ENCODE results near the gene WDFY3.
"Not testable (repeated sequence)": the region's sequence is repeated elsewhere in the genome, so short reads cannot be mapped to it uniquely, and the experiment has no call there.

WDFY3 gene

DNA sequence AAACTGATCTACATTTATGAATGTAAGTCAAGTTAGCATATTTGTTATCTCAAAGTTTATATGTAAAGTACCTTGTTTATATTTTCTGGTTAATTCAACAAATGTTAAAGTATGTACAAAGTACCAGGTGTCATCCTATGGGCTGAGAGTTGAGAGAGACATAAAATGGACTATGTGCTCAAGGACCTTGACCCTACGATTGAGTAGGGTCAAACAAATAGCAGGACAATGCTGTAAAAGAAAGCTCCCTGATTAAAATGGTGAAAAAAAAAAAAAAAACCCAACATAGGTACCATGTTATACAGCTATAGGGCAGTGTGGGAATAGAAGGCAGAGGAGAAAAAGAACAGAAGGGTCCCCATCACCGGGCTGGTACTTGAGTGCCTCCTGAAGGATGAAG, 260.2 kb downstream of the WDFY3 start:
- no peak for TF ChIP-seq POLR2A (IDR thresholded peaks at IDR 0.05; ENCODE audit: low read depth, low read length)
- DNase-seq (ENCODE audit: insufficient read length, low spot score): no peak

DNA sequence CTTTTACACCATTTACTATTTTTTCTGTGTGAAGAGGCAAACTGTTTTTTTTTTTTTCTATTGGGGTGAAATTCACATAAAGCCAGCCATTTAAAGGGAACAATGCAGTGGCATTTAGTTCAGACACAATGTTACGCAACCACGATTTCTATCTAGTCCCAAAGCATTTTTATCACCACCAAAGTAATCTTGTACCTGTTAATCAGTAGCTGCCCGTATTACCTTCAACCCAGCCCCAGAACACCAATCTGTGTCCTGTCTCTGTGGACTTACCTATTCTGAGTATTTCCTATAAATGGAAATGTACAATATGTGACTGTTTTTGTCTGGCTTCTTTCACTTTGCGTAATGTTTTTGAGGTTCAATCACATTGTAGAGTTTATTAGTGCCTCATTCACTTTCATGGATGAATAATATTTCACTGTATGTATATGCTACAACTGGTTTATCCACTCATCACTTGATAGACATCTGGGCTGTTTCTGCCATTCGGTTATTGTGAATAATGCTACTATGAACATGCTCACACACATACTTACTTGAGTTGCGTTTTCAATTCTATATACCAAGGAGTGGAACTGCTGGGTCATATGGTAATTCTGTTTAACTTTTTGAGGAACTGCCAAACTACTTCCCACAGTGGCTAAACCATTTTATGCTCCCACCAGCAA, 267.4 kb downstream of the WDFY3 start:
- FAIRE-seq (no peak), DNase-seq (ENCODE audit: insufficient read length, low spot score) (no peak)
- TF ChIP-seq POLR2A (IDR thresholded peaks at IDR 0.05; ENCODE audit: low read depth, low read length): no peak

More for the DNA sequence above, 260.2 kb downstream of the WDFY3 start:
- no peak for FAIRE-seq

DNA sequence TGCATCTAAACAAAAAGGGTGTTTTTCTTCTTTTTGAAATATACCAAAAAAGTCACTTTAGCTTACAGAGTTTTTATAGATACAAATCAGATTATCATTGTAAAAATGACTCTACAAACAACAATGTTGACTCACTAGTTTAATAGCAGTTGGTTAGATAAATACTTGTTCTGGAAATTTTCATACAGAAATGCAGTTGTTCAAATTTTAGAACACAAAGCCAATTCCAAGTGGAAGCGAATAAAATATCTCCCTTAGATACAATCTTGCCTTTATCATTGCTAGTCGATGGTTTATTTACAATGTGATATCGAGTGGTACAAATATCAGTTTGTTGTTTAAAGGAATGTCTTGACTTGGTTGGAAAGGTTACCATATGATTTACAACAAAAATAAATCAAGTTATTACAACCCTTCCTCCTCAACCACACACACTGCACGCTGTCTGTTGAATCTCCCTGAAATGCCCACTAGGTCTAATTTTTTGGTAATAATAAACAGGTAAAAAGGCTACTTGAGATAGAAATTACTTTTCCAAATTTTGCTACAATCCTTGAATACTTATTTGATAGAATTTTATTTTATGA, 268.8 kb downstream of the WDFY3 start:
- DNase-seq (ENCODE audit: insufficient read length, low spot score) (no peak), FAIRE-seq (no peak)
- TF ChIP-seq POLR2A (IDR thresholded peaks at IDR 0.05; ENCODE audit: low read depth, low read length): no peak

DNA sequence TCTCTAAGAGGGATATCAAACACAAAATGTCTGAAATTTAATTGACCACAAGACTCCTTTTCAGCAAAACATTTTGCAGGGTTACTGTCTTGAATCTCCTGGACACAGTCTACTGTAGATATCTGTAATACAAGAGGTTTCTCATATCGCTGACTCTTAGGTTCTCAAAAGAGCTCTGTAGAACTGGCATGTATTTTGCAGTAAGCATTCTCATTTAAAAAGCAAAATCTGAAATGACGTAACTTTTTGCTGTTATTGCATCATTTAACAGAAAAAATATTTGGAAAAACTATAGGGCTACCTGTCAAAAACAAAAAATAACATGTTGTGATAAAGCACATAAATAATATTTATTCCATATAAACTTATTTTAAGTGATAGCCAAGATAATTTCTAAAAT, 269.3 kb downstream of the WDFY3 start:
- DNase-seq (ENCODE audit: insufficient read length, low spot score) (no peak), FAIRE-seq (no peak)
- no peak for TF ChIP-seq POLR2A (IDR thresholded peaks at IDR 0.05; ENCODE audit: low read depth, low read length)

DNA sequence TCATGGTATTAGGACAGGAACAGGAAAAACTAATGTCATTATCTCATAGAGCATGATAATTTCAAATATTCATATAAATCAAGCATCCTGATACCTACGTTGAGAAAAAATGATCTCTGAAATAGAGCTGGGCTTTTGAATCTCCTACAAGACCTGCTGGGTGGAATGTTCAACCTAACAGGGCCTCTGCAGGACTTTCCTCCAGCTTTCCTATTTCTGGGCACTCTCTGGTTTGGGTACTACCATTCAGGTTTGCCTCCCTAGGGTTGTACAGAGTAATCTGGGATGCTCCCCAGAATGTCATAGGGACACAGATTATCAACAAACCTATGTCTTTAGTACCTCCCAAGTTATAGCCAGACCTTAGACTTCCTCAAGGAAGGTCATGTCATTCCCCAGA, 274.7 kb downstream of the WDFY3 start:
- FAIRE-seq (no peak), DNase-seq (ENCODE audit: insufficient read length, low spot score) (no peak)
- TF ChIP-seq POLR2A (IDR thresholded peaks at IDR 0.05; ENCODE audit: low read depth, low read length): no peak

DNA sequence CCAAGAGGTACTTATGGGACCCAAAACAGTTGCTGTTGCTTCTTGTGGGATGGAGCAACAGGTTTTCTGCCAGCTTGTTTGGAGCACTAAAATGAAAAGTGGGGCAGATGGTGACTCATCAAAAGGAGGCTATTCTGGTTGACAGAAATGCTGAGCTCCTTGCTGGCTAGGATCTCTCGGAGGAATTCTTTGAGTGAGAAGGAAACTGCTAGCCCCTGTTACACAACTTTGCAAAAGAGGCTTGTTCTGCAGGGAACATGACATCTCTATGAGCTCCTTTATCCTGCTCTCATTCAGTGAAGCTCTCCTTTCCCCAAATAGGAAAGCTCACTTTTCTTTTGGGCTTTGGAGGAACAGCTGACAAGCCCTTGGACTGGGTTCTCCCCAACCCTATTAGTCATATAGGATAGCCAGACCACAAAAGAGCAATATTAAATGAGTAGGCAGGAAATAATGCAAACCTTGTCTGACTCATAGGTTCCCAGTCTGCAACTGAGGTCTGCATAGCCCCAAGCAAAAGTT, 275.3 kb downstream of the WDFY3 start:
- peak; percentile 66 for FAIRE-seq
- DNase-seq (ENCODE audit: insufficient read length, low spot score): peak; percentile 38
- no peak for TF ChIP-seq POLR2A (IDR thresholded peaks at IDR 0.05; ENCODE audit: low read depth, low read length)

DNA sequence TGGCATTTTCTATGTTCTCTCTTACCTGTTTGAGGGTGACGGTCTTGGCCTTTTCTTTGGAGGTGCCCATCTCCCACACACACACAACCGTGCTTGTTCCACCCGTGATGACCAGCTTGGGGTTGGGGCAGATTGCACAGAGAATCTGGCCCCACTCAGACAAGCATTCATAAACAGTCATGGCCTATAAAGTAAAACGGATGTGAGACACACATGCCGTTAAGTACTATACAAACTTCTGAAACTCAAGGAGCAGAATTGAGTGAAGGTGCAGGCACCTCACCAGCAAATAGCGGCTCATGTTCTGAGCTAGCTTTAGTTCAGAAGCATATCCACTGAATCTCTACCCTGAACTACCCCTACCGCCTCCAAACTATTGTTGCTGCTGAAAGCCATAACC, 276.0 kb downstream of the WDFY3 start:
- DNase-seq (ENCODE audit: insufficient read length, low spot score) (no peak), FAIRE-seq (no peak)
- no peak for TF ChIP-seq POLR2A (IDR thresholded peaks at IDR 0.05; ENCODE audit: low read depth, low read length)

DNA sequence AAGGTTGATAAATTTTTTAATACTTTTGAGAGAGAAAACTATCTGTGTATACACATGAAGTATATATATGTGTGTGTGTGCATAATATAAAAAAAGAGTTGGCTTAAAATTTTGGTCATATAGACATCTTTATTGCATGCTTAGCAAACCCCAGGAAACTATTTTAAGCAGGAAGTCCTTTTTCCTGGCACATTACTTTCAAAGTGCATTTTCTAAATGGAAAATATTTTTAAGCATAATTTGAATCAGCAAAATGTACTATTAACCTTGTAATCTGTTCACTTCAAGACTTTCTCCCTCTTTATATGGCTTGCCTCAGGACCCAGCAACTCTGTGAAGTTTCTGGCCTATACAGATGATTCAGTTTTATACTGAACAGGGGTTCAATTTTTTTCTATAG, 277.3 kb downstream of the WDFY3 start:
- FAIRE-seq: no peak
- TF ChIP-seq POLR2A (IDR thresholded peaks at IDR 0.05; ENCODE audit: low read depth, low read length): no peak
- no peak for DNase-seq (ENCODE audit: insufficient read length, low spot score)

DNA sequence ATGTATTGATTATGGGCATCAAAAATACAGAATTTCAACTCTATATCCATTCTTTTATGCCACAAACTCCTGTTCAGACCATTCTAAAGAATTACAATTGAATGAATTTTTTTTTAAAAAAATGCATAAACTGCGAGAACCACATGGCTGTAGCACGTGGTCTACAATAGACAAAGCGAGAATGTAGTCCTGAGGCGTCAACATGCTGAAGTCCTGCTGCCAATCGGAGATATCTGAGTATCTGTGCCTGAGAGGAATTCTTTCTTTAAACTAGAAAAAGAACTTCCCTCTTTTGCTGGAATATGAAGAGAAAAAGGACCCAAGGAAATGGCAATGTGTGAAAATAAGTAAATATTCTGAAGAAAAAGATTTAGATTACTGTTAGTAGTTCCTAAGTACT, 277.9 kb downstream of the WDFY3 start:
- DNase-seq (ENCODE audit: insufficient read length, low spot score): no peak
- FAIRE-seq: no peak
- no peak for TF ChIP-seq POLR2A (IDR thresholded peaks at IDR 0.05; ENCODE audit: low read depth, low read length)

DNA sequence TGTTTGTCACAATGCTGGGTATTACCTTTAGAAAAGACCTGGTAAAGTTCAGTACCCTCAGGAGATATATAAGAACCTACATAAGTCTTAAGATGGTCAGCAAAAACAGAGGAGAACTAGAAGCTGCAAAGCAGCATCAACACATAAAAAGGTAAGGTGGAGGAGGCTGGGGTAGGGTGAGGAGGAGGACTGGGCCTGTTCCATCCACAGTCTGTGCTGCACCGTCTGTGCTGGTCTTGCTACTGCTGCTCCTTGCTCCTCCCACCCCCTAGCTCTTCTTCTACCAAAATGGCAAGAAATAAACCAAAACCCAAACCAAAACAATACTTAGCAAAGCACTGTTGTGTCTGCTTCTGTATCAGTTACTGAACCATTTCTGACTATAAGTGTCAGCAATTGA, 281.4 kb downstream of the WDFY3 start:
- FAIRE-seq: no peak
- no peak for DNase-seq (ENCODE audit: insufficient read length, low spot score)
- no peak for TF ChIP-seq POLR2A (IDR thresholded peaks at IDR 0.05; ENCODE audit: low read depth, low read length)

DNA sequence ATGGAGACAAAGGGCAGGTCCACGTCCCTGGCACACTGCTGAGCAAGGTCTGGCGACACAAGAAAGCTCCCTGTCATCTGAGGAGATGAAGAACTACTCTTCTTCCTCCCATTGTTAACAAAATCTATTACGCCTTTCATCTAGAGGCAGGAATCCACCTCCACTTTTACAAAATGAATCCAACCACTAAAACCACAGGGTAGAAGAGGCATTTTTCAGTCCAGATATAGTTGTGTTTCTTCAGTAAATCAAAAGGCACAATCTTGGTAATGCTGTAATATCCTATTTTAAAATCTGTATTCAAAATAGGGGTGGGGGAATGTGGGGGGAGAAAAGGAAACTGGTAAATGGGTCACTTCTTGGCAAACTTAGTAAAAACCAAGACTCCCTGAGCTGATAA, 282.1 kb downstream of the WDFY3 start:
- FAIRE-seq (no peak), DNase-seq (ENCODE audit: insufficient read length, low spot score) (no peak)
- TF ChIP-seq POLR2A (IDR thresholded peaks at IDR 0.05; ENCODE audit: low read depth, low read length): no peak

DNA sequence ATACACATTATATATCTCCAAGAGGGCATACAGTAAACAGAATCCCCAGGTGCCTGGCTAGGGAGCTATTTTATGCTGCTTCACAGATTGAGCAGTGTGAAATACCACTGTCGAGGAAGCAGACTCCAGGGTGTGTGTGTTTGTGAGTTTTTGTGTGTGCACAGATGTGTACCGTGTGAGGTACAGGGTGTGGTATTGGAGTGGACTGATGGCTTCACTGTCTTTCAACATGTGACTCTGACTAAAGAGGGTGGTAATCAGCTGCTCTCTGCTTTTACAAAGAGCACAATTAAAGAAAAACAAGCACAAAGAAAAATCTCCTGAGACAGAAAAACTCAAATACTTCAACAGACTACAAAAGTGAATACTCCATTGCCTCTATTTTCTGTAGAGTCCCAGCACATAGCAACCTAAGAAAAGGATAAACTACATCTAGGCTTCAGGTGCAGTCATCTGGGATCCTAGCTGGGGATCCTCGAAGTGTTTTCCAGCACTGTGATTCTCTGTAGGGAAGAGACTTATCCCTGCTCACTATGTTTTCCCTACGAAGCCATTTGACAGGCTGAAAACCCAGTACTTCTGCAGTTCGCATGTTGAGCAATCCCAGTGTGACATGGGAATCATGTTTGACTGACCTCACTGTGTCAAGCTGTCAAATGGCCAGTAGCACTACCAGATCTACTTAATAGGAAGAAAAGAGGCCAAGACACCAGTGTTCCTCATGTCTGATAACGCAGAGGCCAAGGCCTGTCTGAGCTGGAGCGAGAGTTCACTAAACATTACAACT, 283.2 kb downstream of the WDFY3 start:
- DNase-seq (ENCODE audit: insufficient read length, low spot score) (no peak), FAIRE-seq (no peak)
- TF ChIP-seq POLR2A (IDR thresholded peaks at IDR 0.05; ENCODE audit: low read depth, low read length): no peak

DNA sequence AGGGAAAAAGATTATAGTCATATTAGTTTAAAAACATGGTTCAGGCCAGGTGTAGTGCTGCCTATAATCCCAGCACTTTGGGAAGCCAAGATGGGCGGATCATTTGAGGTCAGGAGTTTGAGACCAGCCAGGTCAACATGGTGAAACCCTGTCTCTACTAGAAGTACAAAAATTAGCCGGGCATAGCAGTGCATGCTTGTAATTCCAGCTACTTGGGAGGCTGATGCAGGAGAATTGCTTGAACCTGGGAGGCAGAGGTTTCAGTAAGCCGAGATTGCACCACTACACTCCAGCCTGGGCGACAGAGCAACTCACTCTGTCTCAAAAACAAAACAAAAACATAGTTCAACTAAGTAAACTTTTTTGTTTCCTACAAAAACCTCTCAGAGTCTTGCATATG, 283.8 kb downstream of the WDFY3 start:
- not testable (repeated sequence) for DNase-seq (ENCODE audit: insufficient read length, low spot score); FAIRE-seq

DNA sequence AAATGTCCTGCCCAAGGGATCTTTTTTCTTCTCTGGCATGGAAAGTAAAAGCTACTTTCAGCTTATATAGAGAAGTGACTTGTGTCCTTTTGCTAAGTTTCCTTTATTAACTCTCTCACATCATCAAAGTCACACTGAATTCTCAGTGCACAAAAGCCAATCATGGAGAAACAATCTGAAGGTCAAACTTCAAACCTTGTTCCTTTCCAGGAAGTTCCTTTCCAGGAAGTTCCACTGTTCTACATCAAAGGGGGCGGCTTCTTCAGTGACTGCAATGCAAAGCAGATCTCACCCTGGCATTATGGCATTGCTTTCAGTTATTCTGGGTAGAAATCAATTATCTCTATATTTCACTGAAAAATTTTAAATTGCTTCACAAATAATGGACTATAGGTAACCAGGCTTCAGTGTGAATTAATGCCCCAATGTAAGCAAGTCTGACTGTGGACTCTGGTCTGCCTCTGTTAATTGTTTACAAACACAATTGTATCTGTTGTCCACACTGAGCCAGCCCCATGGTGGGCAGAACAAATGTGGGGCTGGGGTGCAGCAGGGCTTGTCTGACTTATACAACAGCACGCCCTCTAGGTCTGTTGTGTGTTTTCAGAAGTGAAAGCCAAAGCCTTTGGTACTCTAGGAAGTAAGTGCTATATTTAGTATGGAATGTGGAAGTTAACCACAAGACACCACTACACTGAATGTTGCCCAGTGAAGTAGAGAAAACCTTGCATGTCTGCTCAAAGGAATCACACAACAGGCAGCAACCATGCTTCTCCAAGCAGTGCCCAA, 284.8 kb downstream of the WDFY3 start:
- TF ChIP-seq POLR2A (IDR thresholded peaks at IDR 0.05; ENCODE audit: low read depth, low read length): no peak
- peak; percentile 11 for FAIRE-seq
- DNase-seq (ENCODE audit: insufficient read length, low spot score): peak; percentile 32

Measured in H54 (cell line).